Renal cortex interstitium (tissue), 11 donors: ENCODE measurements around the gene SPECC1. TPM values are rescaled to one million over a fixed set of nuclear protein-coding genes. Genes with fewer than 3 reads are reported as not detected.
"Not testable (repeated sequence)": the region's sequence is repeated elsewhere in the genome, so short reads cannot be mapped to it uniquely, and the experiment has no call there.

Experiments used
- DNase-seq, 11 donors: peaks; one replicate each; pipeline ENCODE4 v3.0.0-alpha.2; 2013; ENCODE audit warnings: low read depth in 9 of 11, low spot score in 4 of 11; ENCODE audit errors: extremely low read depth in 1 of 11
- polyA plus RNA-seq, 3 donors: library from polyadenylated mRNA; unstranded; fragments of 120-200 nt; gene quantifications; one replicate each; pipeline ENCODE4 v1.2.1, GENCODE V29; 2013; ENCODE audit not compliant: insufficient read length in 3 of 3

Gene SPECC1
- polyA plus RNA-seq, 3 donors = 13.2 to 18.8 (median 17.0) TPM

GRCh38 chr17:20008242-20009051 lies 712 bp upstream of the SPECC1 start:
- no peak for DNase-seq

GRCh38 chr17:20009052-20009301 lies 182 bp upstream of the SPECC1 start:
- no peak for DNase-seq

- no peak for DNase-seq
Observed at GRCh38 chr17:20010099-20010863, 1.1 kb downstream of the SPECC1 start.

GRCh38 chr17:20010936-20011335 lies 1.8 kb downstream of the SPECC1 start:
- no peak for DNase-seq

- no peak for DNase-seq
Observed at GRCh38 chr17:20012017-20012536, 2.9 kb downstream of the SPECC1 start.

- not testable (repeated sequence) for DNase-seq
Observed at GRCh38 chr17:20016475-20016992, 7.4 kb downstream of the SPECC1 start.

- no peak for DNase-seq
Observed at GRCh38 chr17:20022701-20023100, 13.5 kb downstream of the SPECC1 start.

- DNase-seq = no peak
Observed at GRCh38 chr17:20026960-20027359, 17.8 kb downstream of the SPECC1 start.

GRCh38 chr17:20028443-20028842 lies 19.3 kb downstream of the SPECC1 start:
- DNase-seq = no peak

- no peak for DNase-seq
Observed at GRCh38 chr17:20032636-20033035, 23.5 kb downstream of the SPECC1 start.

GRCh38 chr17:20033415-20033814 lies 24.3 kb downstream of the SPECC1 start:
- no peak for DNase-seq

GRCh38 chr17:20035501-20035900 lies 26.3 kb downstream of the SPECC1 start:
- no peak for DNase-seq

- DNase-seq = not testable (repeated sequence)
Observed at GRCh38 chr17:20037286-20037685, 28.1 kb downstream of the SPECC1 start.

GRCh38 chr17:20039037-20039436 lies 29.9 kb downstream of the SPECC1 start:
- DNase-seq = no peak

- no peak for DNase-seq
Observed at GRCh38 chr17:20040216-20040615, 31.1 kb downstream of the SPECC1 start.

GRCh38 chr17:20043021-20043420 lies 33.9 kb downstream of the SPECC1 start:
- no peak for DNase-seq

GRCh38 chr17:20045476-20045875 lies 36.3 kb downstream of the SPECC1 start:
- DNase-seq = no peak

GRCh38 chr17:20046629-20047028 lies 37.5 kb downstream of the SPECC1 start:
- no peak for DNase-seq

GRCh38 chr17:20051624-20052023 lies 42.5 kb downstream of the SPECC1 start:
- no peak for DNase-seq

GRCh38 chr17:20053361-20053964 lies 44.3 kb downstream of the SPECC1 start:
- no peak for DNase-seq
